Body of pancreas (tissue), 4 donors: Measurements from ENCODE around the gene PDE9A.

ENCODE experiments used
- CTCF ChIP-seq, 7 experiments: fragments of 450-650 bp in 4 of 7; fragments of 200-600 bp in 3 of 7; sonication (generic) in 3 of 7; IDR thresholded peaks; one replicate each; pipeline ENCODE4 v1.5.1; 2016 to 2019; ENCODE audit warnings: antibody characterized with exemption in 7 of 7
- POLR2A ChIP-seq, 3 donors: fragments of 450-650 bp; IDR thresholded peaks; one replicate each; pipeline ENCODE4 v1.6.1; 2016; ENCODE audit warnings: antibody characterized with exemption in 3 of 3, mild to moderate bottlenecking in 2 of 3

- no peak for TF ChIP-seq CTCF (IDR thresholded peaks at IDR 0.05)
- no peak for TF ChIP-seq POLR2A (IDR thresholded peaks at IDR 0.05)
These were observed 25.7 kb upstream of the PDE9A start for GRCh38 chr21:42627527-42628289.
